Measurements from ENCODE around the gene ACOXL.

The ACOXL gene

GRCh38 chr2:111011218-111011617 is 278.8 kb downstream of the ACOXL start:
- no peak for DNase-seq (ENCODE audit: low spot score)

DNA sequence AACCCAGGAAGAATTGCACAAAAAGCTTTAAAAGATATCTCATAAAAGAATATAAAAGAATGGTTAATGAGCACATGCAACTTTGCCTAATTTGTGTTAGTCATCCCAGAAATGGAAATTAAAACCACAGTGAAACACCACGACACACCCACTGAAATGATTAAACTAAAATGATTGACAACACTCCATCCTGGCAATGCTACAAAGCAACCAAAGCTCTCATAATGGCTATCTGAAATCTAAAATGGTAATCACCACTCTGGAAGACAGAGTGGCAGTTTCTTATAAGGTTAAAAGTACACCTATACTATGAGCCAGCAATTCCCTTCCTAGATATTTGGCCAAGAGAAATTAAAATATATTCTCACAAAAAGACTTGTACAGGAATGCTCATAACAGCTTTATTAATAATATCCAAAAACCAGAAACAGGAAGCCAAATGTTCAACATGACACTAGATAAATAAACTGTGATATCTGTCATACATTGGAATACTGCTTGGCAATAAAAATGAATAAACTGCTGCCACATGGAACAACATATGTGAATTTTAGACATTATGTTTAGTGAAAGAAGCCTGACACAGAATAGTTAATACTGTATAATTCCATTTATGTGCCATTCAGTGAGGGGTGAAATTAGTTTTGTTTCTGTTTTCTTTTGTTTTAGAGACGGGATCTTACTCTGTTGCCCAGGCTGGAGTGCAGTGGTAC is 283.1 kb downstream of the ACOXL start:
- DNase-seq (ENCODE audit: low spot score): no peak

DNA sequence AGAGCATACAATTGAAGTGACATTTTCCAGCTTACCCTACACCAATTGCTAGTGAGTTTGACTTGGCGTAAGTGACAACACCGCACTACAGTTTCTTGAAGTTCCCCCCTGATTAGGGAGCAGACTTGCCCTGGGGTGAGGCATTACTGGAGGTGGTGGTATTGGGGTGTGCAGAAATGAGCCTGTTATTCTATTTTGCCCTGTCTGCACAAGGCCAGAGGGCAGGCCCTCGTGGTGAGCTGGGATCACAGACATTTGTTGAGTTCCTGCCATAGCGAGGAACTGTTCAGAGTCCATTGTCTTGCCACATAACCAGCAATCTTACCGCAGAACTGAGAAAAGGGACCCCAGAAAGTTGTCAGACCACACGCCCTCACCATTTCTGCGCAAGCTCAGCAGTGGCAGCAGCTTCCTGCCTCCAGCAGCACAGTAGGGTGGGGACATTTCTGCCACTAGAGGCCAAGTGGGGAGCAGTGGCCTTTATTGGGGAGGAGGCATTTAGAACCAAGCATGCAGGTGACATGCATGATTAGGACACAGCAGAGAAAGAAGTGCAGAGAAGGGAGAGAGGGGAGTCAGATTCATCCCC is 284.8 kb downstream of the ACOXL start:
- DNase-seq (ENCODE audit: low spot score): no peak

DNA sequence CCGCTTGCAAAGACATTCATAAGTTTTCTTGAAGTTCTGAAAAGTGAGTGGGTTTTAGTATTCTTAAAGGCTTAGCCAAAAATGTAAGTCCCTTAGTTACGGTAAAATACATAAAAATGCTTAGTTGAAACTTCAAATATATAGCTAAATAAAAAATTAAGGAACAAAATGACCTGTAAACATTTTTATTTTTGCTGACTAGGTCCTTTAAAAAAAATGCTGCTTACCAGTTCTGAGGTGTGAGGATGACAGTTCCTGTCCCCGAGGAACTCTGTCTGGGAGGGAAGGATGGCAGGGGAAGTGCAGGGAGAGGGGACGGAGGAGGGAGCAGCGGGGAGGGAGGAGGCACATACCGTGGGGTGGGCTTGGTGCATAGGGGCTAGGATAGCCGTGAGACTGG is 285.5 kb downstream of the ACOXL start:
- DNase-seq (ENCODE audit: low spot score): no peak

- DNase-seq (ENCODE audit: low spot score): no peak
These were observed 287.0 kb downstream of the ACOXL start for GRCh38 chr2:111019381-111019780.

DNA sequence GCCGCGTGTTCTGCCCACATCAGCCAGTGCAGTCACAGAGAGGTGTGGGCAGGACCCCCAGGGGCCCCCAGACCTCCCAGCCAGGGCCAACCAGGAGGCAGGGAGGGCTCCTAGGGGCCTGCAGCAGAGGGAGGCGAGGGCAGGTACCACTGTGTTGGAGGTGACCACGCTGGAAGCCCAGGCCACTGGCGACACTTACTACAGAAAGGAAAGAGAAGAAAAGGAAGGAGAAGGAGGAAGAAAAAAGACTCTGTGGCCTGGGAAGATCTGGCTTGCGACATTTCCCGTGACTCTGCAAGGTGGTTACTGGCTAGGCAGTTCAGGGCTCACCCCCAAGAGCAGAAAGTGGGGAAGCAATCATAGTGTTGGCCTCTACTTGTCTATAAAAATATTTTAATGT is 290.3 kb downstream of the ACOXL start:
- no peak for DNase-seq (ENCODE audit: low spot score)

DNA sequence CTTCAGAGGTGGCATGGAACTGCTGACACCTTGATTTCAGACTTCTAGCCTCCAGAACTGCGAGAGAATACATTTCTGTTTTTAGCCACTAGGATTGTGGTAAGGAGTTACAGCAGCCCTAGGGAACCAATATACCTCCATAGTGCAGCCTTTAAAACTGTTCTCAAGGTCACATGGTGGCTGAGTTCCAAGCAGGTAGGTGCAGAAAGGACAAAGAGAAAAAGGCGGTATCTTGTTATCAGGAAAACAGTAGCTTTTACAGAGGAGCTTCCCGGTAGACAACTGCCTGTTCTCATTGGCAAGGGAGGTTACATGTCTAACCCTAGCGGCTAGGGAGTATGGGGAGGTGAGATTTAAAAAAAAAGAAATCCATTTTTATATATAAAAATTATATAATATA is 292.1 kb downstream of the ACOXL start:
- DNase-seq (ENCODE audit: low spot score): no peak

DNA sequence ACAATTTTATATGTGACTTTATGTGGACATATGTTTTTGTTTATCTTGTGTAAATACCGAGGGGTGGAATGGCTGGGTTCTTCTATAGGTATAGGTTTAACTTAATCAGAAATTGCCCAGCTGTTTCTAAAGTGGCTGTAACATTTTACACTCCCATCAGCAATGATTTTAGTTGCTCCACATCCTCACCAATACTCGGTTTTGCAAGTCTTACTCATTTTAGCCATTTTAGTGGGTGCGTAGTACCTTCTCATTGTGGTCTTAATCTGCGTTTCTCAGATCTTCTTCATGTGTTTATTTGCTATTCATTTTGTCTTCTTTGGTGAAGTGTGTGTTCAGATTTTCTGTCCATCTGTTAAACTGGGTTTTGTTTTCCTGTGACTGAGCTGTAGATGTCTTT is 292.9 kb downstream of the ACOXL start:
- DNase-seq (ENCODE audit: low spot score): no peak

- no peak for DNase-seq (ENCODE audit: low spot score)
These were observed 296.3 kb downstream of the ACOXL start for GRCh38 chr2:111028720-111029119.

DNA sequence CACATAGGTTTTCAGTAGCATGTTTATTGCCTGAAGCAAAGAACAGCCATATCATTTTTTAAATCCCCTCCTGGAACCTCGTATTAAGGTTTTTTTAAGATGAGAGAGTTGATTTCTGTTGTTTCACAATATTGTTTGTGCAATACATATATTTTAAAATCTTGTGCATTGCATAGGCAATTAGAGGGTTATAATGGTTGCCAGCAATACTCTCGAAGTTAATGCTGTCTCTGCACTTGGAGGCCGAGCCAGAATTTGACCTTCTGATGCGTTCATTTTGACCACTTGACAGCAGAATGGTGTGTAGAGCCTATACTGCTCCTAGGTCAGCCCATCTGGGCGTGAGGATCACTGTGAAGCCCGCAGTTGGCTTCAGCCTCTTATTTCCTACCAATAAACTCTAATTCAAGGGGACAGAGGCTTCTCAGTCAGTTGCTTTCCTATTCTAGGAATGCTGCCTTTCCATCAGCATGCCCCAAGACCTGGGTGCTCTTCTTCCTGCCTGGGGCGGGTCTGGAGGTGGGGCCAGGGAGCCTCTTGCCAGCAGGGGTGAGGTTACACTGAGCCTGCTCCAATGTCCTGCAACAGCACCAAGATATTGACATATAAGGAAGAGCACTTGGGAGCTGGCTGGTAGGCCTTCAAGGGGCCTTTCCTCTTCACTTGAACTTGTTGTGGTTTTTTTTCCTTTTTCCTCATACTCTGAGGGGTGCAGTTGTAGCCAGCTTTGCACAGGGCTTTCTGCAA is 297.0 kb downstream of the ACOXL start:
- no peak for DNase-seq (ENCODE audit: low spot score)

DNA sequence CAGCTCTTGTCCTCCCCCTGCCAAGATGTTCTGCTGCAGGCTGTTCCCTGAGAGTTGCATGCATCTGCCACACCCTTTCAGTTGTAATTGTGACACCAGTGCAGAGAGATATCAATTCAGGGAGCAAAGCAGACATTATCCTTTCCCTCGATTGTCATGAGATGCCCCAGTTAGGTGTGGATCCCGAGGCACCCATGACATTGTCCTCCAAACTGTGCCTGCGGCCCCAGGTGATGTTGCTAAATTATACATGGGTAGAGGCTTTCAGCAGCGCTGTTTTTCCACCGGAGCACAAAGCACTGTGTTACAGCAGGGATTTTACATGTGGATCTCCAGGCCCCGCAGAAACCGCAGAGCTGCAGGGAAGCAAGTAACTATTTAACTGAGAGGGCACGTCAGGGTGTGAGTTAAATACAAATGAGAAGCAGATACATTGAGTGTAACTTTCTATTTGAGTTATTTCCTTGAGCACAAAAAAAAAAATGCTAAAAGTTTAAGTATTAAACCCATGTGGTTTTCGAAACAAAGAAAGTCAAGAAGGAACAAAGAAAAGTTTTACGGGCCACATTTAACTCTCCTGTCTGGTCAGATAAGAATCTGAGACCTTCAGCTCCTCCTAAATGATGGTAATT is 298.0 kb downstream of the ACOXL start:
- no peak for DNase-seq (ENCODE audit: low spot score)

DNA sequence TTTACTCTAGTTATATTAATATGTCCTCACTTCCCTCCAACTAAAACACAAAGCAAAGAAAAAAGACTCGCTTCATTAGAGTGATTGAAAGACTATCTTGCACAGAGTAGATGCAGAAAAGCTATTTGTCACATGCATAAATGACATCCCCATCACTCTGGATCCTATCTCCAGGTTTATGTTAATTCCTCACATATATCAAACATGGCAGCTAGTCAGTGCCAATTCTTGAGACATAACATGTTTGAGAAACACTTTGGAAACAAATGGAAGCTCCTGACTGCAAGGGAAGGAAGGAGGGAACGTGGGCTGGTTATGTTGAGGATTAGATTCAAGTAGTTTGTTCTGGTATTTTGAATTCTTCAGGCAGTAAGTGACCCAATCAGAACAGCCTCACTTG is 298.6 kb downstream of the ACOXL start:
- no peak for DNase-seq (ENCODE audit: low spot score)

- DNase-seq (ENCODE audit: low spot score): no peak
These were observed 299.4 kb downstream of the ACOXL start for GRCh38 chr2:111031546-111032478.

- DNase-seq (ENCODE audit: low spot score): no peak
These were observed 300.5 kb downstream of the ACOXL start for GRCh38 chr2:111032721-111033429.

GRCh38 chr2:111034146-111034545 is 301.8 kb downstream of the ACOXL start:
- DNase-seq (ENCODE audit: low spot score): no peak

GRCh38 chr2:111034606-111035005 is 302.2 kb downstream of the ACOXL start:
- DNase-seq (ENCODE audit: low spot score): no peak

DNA sequence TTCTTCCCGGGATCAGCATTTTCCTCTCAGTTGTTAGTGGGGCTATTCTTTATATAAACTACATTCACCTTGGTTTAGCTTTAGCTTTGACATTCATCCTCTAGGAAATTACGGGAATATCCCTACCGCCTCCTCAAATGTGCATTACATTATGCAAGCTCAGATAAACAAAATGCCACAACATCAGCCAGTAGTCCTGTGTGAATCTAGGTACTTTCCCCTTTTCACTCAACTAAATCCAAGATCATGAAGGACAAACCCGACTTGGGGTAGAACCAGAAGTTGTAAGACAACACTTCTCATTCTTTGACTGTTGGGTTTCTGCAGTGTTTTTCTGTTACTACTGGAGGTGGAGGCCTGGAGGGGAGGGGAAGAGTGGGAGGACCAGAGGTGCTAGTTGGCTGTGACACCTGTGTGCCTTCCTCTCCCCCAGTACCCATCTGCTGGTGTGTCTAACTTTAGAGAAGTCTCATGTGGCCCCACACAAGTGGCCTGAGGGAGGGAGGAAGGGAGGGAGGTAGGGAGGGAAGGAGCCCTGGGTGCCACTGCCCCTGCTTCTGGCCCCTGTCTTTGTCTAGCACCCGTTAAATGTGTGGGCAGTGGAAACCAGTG is 303.6 kb downstream of the ACOXL start:
- DNase-seq (ENCODE audit: low spot score): no peak

DNA sequence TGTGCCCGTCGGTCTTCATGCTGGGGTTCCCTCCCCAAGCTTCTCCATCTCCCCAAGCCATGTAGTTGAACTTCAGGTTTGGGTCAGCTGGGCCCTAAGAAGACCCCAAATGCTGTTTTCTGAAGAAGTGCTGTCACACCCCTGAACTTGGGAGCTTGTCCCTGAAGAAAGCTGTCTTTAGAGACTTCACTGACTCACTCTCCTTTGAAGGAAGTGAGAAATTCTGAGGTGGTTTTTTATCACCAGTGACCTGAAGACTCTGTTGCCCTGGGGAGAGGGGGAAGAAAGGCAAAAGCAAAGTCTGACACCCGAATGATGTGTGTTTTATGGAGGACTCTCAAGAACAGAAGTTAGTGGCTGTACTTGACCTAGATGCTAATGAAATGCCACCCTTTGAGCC is 304.8 kb downstream of the ACOXL start:
- no peak for DNase-seq (ENCODE audit: low spot score)

- no peak for DNase-seq (ENCODE audit: low spot score)
These were observed 307.4 kb downstream of the ACOXL start for GRCh38 chr2:111039628-111040383.
